SU-DHL-6 (cell line): ENCODE results near the gene DCAF17.

Experiments
- H2AFZ ChIP-seq: fragments of 200-600 bp; sonication (generic); 2 replicates; pipeline ENCODE4 v1.6.1; 2014; ENCODE audit warnings: low read depth, mild to moderate bottlenecking, moderate library complexity, mixed read lengths, antibody characterized with exemption, low read length; ENCODE audit not compliant: severe bottlenecking
- H3F3A ChIP-seq: fragments of 200-600 bp; shearing (Covaris generic); 2 replicates; pipeline ENCODE4 v1.6.0; 2016; ENCODE audit warnings: antibody characterized with exemption, mild to moderate bottlenecking; ENCODE audit not compliant: insufficient read depth
- H3K27ac ChIP-seq: fragments of 200-600 bp; sonication (generic); 2 replicates; pipeline ENCODE4 v1.5.1; 2016; ENCODE audit warnings: low read depth, mild to moderate bottlenecking, low read length, moderate library complexity, mixed read lengths
- H3K27me3 ChIP-seq: fragments of 200-600 bp; sonication (generic), shearing (Covaris generic); 2 replicates; pipeline ENCODE4 v1.6.0; 2014; ENCODE audit warnings: mild to moderate bottlenecking, low read length
- H3K36me3 ChIP-seq: fragments of 200-600 bp; sonication (generic); 2 replicates; pipeline ENCODE4 v1.6.1; 2014; ENCODE audit warnings: mild to moderate bottlenecking, low read length, mixed read lengths
- H3K4me2 ChIP-seq: fragments of 300-600, 200-600 bp; shearing (Covaris generic), sonication (generic); 2 replicates; pipeline ENCODE4 v1.6.0; 2014; ENCODE audit warnings: low read length, low read depth, mild to moderate bottlenecking; ENCODE audit not compliant: poor library complexity, severe bottlenecking
- H3K4me3 ChIP-seq: fragments of 200-600 bp; sonication (generic); 2 replicates; pipeline ENCODE4 v1.5.1; 2014; ENCODE audit warnings: antibody characterized with exemption, low read length, mild to moderate bottlenecking, mixed read lengths; ENCODE audit not compliant: insufficient read depth, poor library complexity, severe bottlenecking
- H3K79me2 ChIP-seq: fragments of 200-600 bp; sonication (generic); 2 replicates; pipeline ENCODE4 v1.6.1; 2014; ENCODE audit warnings: mild to moderate bottlenecking, low read length, moderate library complexity; ENCODE audit not compliant: insufficient read depth
- H3K9ac ChIP-seq: fragments of 200-600 bp; sonication (generic); 2 replicates; pipeline ENCODE4 v1.7.0; 2014; ENCODE audit warnings: mild to moderate bottlenecking, low read length
- H3K9me2 ChIP-seq: fragments of 200-600 bp; sonication (generic); replicated peaks from 2 replicates; pipeline ENCODE4 v1.6.1; 2014; ENCODE audit warnings: low read length; ENCODE audit not compliant: insufficient read depth
- H3K9me3 ChIP-seq: fragments of 200-600 bp; sonication (generic); 2 replicates; pipeline ENCODE4 v1.6.1; 2014; ENCODE audit warnings: low read length, mixed read lengths; ENCODE audit not compliant: insufficient read depth
- H4K20me1 ChIP-seq: fragments of 200-600 bp; sonication (generic); 2 replicates; pipeline ENCODE4 v1.6.1; 2014; ENCODE audit warnings: low read depth, mild to moderate bottlenecking, antibody characterized with exemption, low read length, moderate library complexity, mixed read lengths
- EZH2phosphoT487 ChIP-seq: fragments of 200-600 bp; sonication (generic), shearing (Covaris generic); conservative IDR thresholded peaks from 2 replicates; pipeline ENCODE4 v1.6.1; 2018; ENCODE audit warnings: mild to moderate bottlenecking, antibody characterized with exemption, low read length, moderate library complexity, mixed read lengths
- TF ChIP-seq, protein P1 (sequence below): fragments of 200-600 bp; sonication (generic); IDR thresholded peaks from one replicate; pipeline ENCODE4 v1.5.1; 2017; ENCODE audit warnings: antibody characterized with exemption, mild to moderate bottlenecking, low read length, moderate library complexity; ENCODE audit not compliant: insufficient read depth, poor library complexity, severe bottlenecking

DCAF17 gene

GRCh38 chr2:171487201-171487600 is 53.2 kb downstream of the DCAF17 start:
- Histone ChIP-seq H3K4me2 (no peak overlapping the region), H3K27ac (no peak overlapping the region), H3K4me3 (no peak overlapping the region), H3K79me2 (no peaks in the 10 kb centered on the region), H3K36me3 (peaks cover 10% of the 10 kb centered on the region; the same call in 1 of the 2 replicates), H3K9ac (no peak overlapping the region), H3K27me3 (no peaks in the 10 kb centered on the region), H3F3A (no peaks in the 10 kb centered on the region), H2AFZ (no peak overlapping the region), H3K9me2 (no peaks in the 10 kb centered on the region), H4K20me1 (no peaks in the 10 kb centered on the region), H3K9me3 (no peaks in the 10 kb centered on the region)
- TF ChIP-seq, protein P1, sequence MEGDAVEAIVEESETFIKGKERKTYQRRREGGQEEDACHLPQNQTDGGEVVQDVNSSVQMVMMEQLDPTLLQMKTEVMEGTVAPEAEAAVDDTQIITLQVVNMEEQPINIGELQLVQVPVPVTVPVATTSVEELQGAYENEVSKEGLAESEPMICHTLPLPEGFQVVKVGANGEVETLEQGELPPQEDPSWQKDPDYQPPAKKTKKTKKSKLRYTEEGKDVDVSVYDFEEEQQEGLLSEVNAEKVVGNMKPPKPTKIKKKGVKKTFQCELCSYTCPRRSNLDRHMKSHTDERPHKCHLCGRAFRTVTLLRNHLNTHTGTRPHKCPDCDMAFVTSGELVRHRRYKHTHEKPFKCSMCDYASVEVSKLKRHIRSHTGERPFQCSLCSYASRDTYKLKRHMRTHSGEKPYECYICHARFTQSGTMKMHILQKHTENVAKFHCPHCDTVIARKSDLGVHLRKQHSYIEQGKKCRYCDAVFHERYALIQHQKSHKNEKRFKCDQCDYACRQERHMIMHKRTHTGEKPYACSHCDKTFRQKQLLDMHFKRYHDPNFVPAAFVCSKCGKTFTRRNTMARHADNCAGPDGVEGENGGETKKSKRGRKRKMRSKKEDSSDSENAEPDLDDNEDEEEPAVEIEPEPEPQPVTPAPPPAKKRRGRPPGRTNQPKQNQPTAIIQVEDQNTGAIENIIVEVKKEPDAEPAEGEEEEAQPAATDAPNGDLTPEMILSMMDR: no peak
- no peak for TF ChIP-seq EZH2phosphoT487

GRCh38 chr2:171487803-171488259 is 53.8 kb downstream of the DCAF17 start:
- H3K9me2 ChIP-seq: no peaks in the 10 kb centered on the region
- H3K4me2 ChIP-seq: no peak overlapping the region
- no peaks in the 10 kb centered on the region for H4K20me1 ChIP-seq
- TF ChIP-seq EZH2phosphoT487: no peak
- H3K27ac ChIP-seq: no peak overlapping the region
- H3K36me3 ChIP-seq: peaks cover 10% of the 10 kb centered on the region; the same call in 1 of the 2 replicates
- no peak overlapping the region for H3K4me3 ChIP-seq
- H3K9ac ChIP-seq: no peak overlapping the region
- no peak overlapping the region for H2AFZ ChIP-seq
- H3K79me2 ChIP-seq: no peaks in the 10 kb centered on the region
- H3K9me3 ChIP-seq: no peaks in the 10 kb centered on the region
- H3F3A ChIP-seq: no peaks in the 10 kb centered on the region
- H3K27me3 ChIP-seq: no peaks in the 10 kb centered on the region

DNA sequence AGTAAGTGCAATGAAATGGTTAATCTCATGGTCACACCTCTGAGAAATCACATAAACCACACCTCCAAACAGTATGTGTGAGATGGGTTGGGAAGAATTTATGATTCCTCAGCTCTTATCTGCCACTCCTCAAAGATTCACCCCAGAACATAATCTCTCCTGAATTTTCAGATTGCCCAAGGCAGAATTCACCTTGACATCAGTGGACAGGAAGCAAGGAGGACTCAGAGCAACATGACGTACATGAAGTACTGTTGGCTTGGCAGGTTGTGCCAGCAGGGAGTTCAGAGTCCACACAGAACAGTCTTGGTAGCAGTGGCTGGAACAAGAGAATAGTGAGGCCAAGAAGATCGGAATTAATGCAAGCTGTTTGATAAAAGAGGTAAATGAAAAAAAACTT is 56.6 kb downstream of the DCAF17 start:
- TF ChIP-seq, protein P1: no peak
- no peak for TF ChIP-seq EZH2phosphoT487
- H3K79me2 ChIP-seq: no peaks in the 10 kb centered on the region
- no peak overlapping the region for H3K4me2 ChIP-seq
- no peak overlapping the region for H3K9ac ChIP-seq
- no peak overlapping the region for H3K27ac ChIP-seq
- H3K27me3 ChIP-seq: no peaks in the 10 kb centered on the region
- no peak overlapping the region for H3K4me3 ChIP-seq
- H3K36me3 ChIP-seq: peaks cover 7% of the 10 kb centered on the region; the same call in 1 of the 2 replicates
- no peak overlapping the region for H2AFZ ChIP-seq
- H3K9me3 ChIP-seq: no peaks in the 10 kb centered on the region
- no peaks in the 10 kb centered on the region for H3F3A ChIP-seq
- H3K9me2 ChIP-seq: no peaks in the 10 kb centered on the region
- no peaks in the 10 kb centered on the region for H4K20me1 ChIP-seq

- H3K79me2 ChIP-seq: no peaks in the 10 kb centered on the region
- no peak overlapping the region for H3K4me3 ChIP-seq
- no peaks in the 10 kb centered on the region for H3F3A ChIP-seq
- H2AFZ ChIP-seq: no peak overlapping the region
- H3K9ac ChIP-seq: no peak overlapping the region
- no peak for TF ChIP-seq EZH2phosphoT487
- TF ChIP-seq, protein P1: no peak
- no peaks in the 10 kb centered on the region for H4K20me1 ChIP-seq
- no peaks in the 10 kb centered on the region for H3K27me3 ChIP-seq
- no peaks in the 10 kb centered on the region for H3K9me3 ChIP-seq
- H3K9me2 ChIP-seq: no peaks in the 10 kb centered on the region
- peaks cover 7% of the 10 kb centered on the region; the same call in 1 of the 2 replicates for H3K36me3 ChIP-seq
- H3K27ac ChIP-seq: no peak overlapping the region
- H3K4me2 ChIP-seq: no peak overlapping the region
These were observed 57.3 kb downstream of the DCAF17 start for GRCh38 chr2:171491292-171491691.
